Stimulated activated naive CD8-positive, alpha-beta T cell treated with anti-CD3 and anti-CD28 coated beads, Interleukin-15, Interleukin-2, amounts not matched to agents 100 U/mL and 50 U/mL, for 24 hours (primary cell): ENCODE measurements around the gene TMEFF2.

ENCODE experiments used
- ATAC-seq: fragments of 150-1000 bp; cut with Tn5 transposase; one replicate; pipeline ENCODE4 v1.10.0; 2021
- DNase-seq: peaks from one replicate; pipeline ENCODE4 v3.0.0; 2021

The TMEFF2 gene

DNA sequence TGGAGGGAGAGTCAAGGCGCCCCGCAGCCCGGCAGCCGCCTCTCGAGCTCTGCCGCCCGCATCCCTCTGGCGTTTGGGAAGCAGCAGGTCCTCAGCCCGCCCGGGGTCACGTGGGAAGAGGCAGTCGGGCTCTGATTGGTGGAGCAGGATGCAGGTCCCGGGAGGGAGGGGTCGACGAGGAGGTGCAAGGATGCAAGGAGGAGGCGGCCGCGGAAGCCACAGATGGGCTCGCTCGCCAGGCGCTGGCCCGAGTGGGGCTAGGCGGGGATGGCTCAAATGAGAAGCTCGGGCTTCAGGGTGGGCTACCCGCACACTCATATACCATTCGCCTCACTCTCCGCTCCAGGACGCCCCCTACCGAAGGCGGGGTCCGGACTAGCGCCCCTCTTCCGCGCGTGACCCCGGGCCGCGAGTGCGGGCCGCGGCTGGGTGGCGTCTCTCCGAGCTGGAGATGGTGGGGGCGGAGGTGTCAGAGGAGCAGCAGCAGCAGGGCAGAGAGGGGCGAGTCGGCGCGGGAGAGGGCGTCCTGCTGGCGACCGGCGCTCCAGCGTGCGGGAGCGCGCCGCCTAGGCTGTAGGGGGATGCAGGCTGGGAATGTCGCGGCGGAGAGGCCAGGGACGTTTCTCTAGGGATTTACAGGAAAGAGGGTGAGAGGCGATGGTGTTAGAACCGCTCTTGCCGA, at the start of gene TMEFF2:
TMEFF2 (minus strand) TSS at position 68 of the 682 bp plus-strand sequence. CDS start 409 bp downstream, outside the sequence.
- DNase-seq (peak; percentile 63), ATAC-seq (peak; percentile 70)

DNA sequence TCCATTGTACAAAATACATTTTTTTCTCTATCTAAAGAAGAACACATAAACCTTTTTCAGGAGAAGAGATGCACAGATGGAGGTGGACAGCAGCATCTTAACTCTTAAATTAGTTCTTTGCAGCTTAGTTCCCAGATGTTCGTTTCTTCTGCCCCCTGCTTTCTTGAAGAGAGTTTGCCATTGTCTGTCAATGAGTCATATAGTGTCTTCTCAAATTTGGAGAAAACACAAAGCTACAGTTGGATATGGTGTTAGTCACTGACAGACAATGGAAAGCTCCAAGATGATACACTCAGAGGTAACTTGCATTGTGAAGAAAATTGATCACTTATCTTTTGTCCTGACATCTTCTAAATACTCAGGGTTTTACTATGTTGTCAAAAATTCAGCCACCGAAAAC, 48.8 kb upstream of the TMEFF2 start:
- no peak for DNase-seq
- no peak for ATAC-seq

- DNase-seq (no peak), ATAC-seq (no peak)
Measured at GRCh38 chr2:192236136-192236535, 41.4 kb upstream of the TMEFF2 start.

DNA sequence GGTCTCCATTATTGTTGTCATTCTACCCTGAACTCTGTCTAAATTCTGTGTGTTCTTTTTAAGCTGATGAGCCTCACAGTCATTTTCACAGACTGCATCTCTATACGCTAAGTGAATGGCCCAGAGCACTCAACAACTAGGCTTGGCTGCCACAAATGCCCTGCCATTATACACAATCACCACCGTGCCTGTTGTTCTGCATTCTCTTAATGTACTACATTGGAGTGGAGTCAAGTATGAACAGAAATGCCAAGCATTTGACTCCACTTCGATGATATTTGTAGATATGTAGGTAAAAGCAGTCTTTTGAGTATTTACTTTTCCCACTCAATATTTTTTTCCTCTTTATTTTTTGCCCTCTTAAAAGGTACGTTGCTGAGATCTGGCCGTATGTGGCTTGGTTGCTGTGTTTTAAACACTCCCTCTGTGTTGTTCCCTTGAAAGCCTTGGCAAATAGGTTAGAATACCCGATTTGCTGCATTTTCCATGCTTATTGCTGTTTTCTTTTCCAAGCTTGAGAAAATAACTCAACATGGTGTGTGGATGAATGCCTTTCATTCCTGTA, 36.2 kb upstream of the TMEFF2 start:
- ATAC-seq, result no peak
- DNase-seq, result no peak

DNA sequence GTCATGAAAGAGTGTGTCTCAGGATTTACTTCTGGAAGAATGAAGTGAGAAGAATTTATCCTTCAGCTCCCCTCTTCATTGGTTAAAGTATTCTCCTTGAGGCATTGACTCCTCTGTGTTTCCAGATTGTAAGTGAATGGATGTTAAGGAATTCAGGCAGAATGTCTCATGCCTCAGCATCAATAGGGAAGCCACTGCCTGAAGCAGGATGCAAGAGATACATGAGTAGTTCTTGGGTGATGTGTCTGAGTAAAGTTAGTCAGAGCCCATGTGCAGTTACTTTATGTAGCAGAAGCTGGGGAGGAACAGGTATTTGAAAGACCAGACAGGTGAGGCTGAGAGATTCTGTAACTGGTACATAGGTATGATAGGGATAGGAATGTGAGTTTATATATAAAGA, 34.0 kb upstream of the TMEFF2 start:
- no peak for ATAC-seq
- DNase-seq, result no peak

DNA sequence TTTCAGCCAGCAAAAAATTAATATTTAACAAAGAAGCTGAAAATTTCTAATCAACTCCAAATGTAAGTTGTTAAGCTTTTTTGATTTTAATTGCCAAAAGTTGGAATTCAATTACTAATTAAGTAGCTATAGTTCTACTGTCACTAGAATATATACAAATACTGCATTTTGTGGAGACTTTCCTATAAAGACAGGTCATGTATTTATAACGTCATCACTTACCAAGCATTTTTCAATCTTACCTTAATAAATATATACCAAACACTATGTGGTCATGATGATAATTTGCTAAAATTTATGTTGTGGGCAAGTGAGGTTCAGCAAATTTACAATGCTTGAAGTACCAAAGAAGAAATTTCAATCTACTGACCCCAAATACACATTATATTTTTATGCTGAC, 24.2 kb upstream of the TMEFF2 start:
- DNase-seq (no peak), ATAC-seq (no peak)

GRCh38 chr2:192218377-192218776, 23.6 kb upstream of the TMEFF2 start:
- ATAC-seq (no peak), DNase-seq (no peak)

GRCh38 chr2:192216336-192216735, 21.6 kb upstream of the TMEFF2 start:
- DNase-seq, result no peak
- no peak for ATAC-seq

GRCh38 chr2:192215096-192215877, 20.6 kb upstream of the TMEFF2 start:
- ATAC-seq (no peak), DNase-seq (no peak)

- ATAC-seq (no peak), DNase-seq (no peak)
Measured at GRCh38 chr2:192208848-192209247, 14.1 kb upstream of the TMEFF2 start.

DNA sequence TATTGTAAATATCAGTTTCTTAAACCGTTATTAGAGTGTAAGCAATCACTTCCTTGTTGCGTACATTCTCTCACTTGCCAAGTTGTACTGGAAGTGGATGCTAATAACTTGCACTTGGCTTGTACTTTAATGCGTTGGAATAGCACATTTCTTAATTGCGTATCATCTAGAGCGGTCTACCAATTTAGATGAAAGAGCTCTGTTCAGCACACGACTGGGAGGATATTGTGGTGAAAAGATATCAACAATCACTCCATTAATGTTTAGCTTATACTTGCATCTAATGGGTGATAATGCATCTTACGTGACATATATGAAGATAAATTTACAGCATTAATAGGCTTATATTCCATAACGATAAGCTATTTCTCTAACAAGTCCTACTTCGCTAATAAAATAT, 11.7 kb upstream of the TMEFF2 start:
- DNase-seq, result no peak
- ATAC-seq, result no peak

DNA sequence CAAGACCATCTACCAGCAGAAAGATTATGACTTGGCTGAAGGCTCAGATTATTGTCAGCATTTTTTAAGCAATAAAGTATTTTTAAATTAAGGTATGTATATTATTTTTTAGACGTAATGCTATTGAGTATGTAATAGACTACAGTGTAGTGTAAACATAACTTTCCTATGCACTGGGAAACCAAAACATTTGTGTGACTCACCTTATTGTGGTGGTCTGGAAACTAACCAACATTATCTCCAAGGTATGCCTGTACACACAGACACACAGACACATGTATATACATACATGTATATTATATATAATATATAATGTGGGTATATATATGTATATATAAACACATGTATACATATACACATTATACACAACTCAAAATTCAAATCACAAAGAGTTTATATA, 9.1 kb upstream of the TMEFF2 start:
- DNase-seq (no peak), ATAC-seq (no peak)

DNA sequence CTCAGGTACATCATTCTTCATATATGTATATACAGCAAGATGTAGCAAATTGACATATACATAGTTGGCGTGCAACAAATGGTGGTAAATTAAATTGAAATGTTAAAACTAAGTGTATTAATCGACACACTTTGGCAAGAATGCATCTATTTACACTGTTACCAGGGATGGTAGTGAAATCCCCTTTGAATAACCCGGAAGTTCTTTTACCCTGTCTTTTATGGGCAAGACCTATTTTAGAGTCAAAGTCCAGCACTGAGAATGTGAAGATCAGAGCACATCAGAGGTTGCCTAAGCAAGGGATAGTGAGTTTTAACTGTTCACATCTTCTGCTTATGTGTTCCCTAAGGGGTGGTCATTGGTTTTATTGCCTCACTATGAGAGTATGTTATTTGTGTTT, 7.6 kb upstream of the TMEFF2 start:
- DNase-seq (no peak), ATAC-seq (no peak)

GRCh38 chr2:192201116-192201515, 6.4 kb upstream of the TMEFF2 start:
- no peak for DNase-seq

GRCh38 chr2:192197357-192197756, 2.6 kb upstream of the TMEFF2 start:
- ATAC-seq (no peak), DNase-seq (no peak)

More at GRCh38 chr2:192201116-192201515, 6.4 kb upstream of the TMEFF2 start:
- no peak for ATAC-seq

DNA sequence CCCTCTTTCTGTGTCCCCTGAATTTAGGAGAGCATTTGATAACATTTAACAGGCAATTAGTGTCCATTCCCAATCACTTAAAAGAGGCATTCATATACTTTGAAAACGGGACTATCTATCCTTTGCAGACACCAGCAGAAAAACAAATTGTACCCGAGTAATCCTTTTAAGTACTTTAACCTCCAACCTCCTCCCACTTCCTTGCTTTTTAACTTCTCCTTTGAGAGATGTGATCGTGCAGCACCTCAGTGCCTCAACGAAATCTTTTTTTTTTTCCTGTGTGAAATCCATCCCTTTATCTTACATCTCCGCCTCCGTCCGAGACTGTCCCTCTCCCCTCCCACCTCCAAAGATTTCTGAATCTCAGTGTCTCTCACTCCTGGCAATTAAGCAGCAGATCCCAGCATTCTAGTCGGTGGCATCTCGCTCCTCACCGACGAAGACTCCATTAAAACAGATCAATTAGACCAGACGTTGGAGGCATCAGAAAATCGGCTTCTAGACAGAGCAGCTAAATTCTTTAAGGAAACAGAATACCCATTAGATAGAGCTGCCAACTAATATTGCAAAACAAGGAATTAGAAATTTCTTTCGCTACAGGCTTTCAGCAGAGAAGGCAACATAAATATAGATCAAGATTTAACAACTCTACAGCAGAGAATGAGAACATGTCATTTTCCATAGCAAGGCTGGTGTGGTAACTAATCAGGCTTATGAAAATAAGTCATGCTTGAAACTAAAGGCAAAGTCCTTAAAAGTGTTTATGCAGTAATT, 1.9 kb upstream of the TMEFF2 start:
- ATAC-seq, result no peak
- no peak for DNase-seq

DNA sequence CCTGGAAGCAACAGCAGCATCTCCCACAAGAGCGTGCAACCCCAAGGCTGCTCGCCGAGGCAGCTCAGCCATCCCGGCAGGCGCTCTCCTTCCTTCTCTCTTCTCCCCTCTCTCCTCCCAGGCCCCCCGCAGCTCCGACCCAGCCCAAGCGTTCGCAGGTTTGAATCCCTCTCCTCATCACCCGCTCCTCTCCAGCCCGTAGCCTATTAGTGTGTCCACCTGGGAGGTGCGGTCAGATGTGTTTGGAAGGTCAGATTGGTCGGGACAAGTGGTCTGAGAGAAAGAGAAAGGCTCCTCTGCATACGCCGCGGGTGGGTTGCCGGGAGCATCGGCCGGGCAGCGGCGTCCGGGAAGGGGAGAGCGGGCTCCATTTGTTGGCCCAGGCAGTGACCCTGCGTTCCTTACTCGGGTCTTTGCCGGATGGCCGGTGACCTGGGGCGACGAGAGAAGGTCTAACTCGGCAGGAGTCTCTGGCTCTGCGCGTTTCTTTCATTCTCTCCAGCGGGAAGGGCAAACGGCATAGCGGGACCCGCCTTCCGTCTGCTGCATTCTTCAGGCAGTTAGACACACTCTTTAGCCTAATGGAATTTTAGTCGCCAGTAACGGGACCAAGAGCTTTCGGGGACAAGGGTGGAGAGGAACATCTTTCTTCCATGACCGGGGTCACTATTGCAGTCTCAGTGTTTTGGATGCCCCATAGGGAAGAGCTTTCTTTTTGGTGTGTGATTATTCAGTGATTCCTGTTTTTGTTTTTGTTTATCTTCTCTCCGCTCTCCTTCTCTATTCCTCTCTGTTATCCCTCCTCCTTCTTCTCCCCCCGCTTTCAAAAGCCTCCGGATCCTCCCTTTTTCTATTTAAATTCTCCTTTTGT, 1.1 kb upstream of the TMEFF2 start:
- peak; percentile 4 for DNase-seq
- peak; percentile 19 for ATAC-seq

DNA sequence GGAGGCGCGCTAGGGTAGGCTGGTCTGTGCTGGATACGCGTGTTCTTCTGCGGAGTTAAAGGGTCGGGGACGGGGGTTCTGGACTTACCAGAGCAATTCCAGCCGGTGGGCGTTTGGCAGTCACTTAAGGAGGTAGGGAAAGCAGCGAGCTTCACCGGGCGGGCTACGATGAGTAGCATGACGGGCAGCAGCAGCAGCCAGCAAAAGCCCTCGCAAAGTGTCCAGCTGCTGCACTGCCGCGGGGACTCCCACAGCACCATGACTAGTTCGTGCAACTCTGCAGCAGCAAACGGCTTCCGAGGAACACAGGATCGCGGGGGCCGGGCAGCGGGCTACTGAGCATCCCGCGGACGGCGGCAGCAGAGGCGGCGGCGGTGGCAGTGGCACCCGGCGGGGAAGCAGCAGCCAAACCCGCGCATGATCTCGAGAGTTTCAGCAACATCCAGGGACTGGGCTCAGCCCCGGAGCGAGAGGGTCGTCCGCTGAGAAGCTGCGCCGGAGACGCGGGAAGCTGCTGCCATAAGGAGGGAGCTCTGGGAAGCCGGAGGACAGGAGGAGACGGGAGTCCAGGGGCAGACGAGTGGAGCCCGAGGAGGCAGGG, 368 bp downstream of the TMEFF2 start:
- DNase-seq, result peak; percentile 25
- peak; percentile 47 for ATAC-seq

GRCh38 chr2:192190474-192190873, 4.3 kb downstream of the TMEFF2 start:
- ATAC-seq, result no peak
- DNase-seq, result no peak

DNA sequence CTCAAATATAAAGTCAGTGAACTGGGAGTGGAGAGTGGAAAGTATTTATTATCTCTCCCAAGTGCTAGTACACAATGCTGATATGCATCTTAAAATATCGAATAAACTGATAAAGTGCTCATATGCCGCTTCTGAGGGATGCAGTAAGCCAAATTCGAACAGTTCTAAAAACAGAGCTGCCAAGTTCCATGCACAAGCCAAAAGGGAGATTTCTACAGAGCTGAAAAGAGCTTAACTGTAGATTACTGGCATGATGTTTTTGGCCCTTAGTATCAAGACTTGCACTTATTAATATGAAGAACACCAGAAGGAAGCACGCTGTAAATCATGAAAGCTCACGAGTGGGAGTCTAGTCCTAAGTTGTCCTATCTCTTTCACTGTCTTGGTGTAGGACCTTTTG, 7.9 kb downstream of the TMEFF2 start:
- ATAC-seq (no peak), DNase-seq (no peak)

GRCh38 chr2:192184349-192184748, 10.4 kb downstream of the TMEFF2 start:
- ATAC-seq (no peak), DNase-seq (no peak)
